A549 (cell line): ENCODE data around the gene ADGRD1. TPM values are rescaled to one million over a fixed set of nuclear protein-coding genes. Genes with fewer than 3 reads are reported as not detected.

Source experiments
- ATAC-seq, 2 experiments: fragments of 200-7000 bp in 1 of 2; fragments of >200 bp in 1 of 2; cut with Nextera tagmentation in 1 of 2; cut with Tn5 transposase in 1 of 2; 3 replicates each; pipeline versions ENCODE4 v1.8.0 to v1.9.1; 2018 to 2020; ENCODE audit warnings: mild to moderate bottlenecking in 1 of 2, moderate library complexity in 1 of 2
- CTCF ChIA-PET: fragments of 300-600 bp; sonication (Branson Sonifier 250); formaldehyde crosslinking; extraction: SDS; loops from one replicate; lab custom pipeline; 2021; ENCODE audit warnings: antibody characterized with exemption, inconsistent platforms; lab: Yijun Ruan, JAX
- POLR2A ChIA-PET: fragments of 350-600 bp; formaldehyde crosslinking; extraction: SDS; loops from one replicate; lab custom pipeline; 2021; ENCODE audit warnings: antibody characterized with exemption, inconsistent platforms; lab: Yijun Ruan, JAX
- DNase-seq, 2 experiments: peaks; one replicate each; pipeline versions ENCODE4 v3.0.0 to v3.0.0-alpha.2; 2011 to 2016; ENCODE audit warnings: low read depth in 1 of 2, low spot score in 1 of 2
- FAIRE-seq: peaks from 2 replicates; lab custom pipeline; 2011; peaks lifted over from hg19 to GRCh38; lab: Jason Lieb, UNC
- H3K27ac ChIP-seq, 2 experiments: fragments of >200 bp; sonication (Bioruptor Twin); formaldehyde crosslinking; 3 replicates each; pipeline ENCODE4 v1.5.1; 2016 to 2017
- H3K4me1 ChIP-seq: fragments of >200 bp; sonication (Bioruptor Twin); formaldehyde crosslinking; 3 replicates; pipeline ENCODE4 v1.6.1; 2016
- H3K4me2 ChIP-seq: fragments of >200 bp; sonication (Bioruptor Twin); formaldehyde crosslinking; 3 replicates; pipeline ENCODE4 v1.6.1; 2016
- H3K4me3 ChIP-seq: fragments of >200 bp; sonication (Bioruptor Twin); formaldehyde crosslinking; 3 replicates; pipeline ENCODE4 v1.5.1; 2016
- H3K9me3 ChIP-seq: fragments of >200 bp; sonication (Bioruptor Twin); formaldehyde crosslinking; 3 replicates; pipeline ENCODE4 v1.6.1; 2016
- CHD4 ChIP-seq: fragments of 200-600 bp; sonication (generic); IDR thresholded peaks from 2 replicates; pipeline ENCODE4 v1.6.1; 2016; ENCODE audit warnings: antibody characterized with exemption, mild to moderate bottlenecking, borderline replicate concordance
- EHF ChIP-seq: fragments of 250-450 bp; sonication (Bioruptor Pico); IDR thresholded peaks from 2 replicates; pipeline ENCODE4 v1.5.0; 2020; ENCODE audit warnings: mild to moderate bottlenecking
- EP300 ChIP-seq, 2 experiments: fragments of >200 bp; sonication (Bioruptor Twin); formaldehyde crosslinking; IDR thresholded peaks; 2 replicates in 1 of 2; 3 replicates in 1 of 2; pipeline ENCODE4 v1.6.1; 2016 to 2017
- ESRRA ChIP-seq: fragments of 150-350 bp; IDR thresholded peaks from 2 replicates; pipeline ENCODE4 v1.6.1; 2014; ENCODE audit warnings: mild to moderate bottlenecking, low read length, borderline replicate concordance
- FOSB ChIP-seq: fragments of 250-450 bp; sonication (Bioruptor Pico); IDR thresholded peaks from 2 replicates; pipeline ENCODE4 v1.5.0; 2020; ENCODE audit warnings: mild to moderate bottlenecking, moderate library complexity
- GATA3 ChIP-seq: IDR thresholded peaks from 2 replicates; pipeline ENCODE4 v1.6.1; 2012; ENCODE audit warnings: borderline replicate concordance
- HEYL ChIP-seq: fragments of 250-450 bp; sonication (Bioruptor Pico); IDR thresholded peaks from 2 replicates; pipeline ENCODE4 v1.8.0; 2021; ENCODE audit warnings: mild to moderate bottlenecking, moderate library complexity
- KDM1A ChIP-seq: fragments of 200-600 bp; sonication (generic); IDR thresholded peaks from 2 replicates; pipeline ENCODE4 v1.6.1; 2016; ENCODE audit warnings: low read depth, mild to moderate bottlenecking
- NFE2L2 ChIP-seq: fragments of 150-350 bp; conservative IDR thresholded peaks from 2 replicates; pipeline ENCODE4 v1.6.1; 2014; ENCODE audit warnings: low read length
- POLR2A ChIP-seq: IDR thresholded peaks from 2 replicates; pipeline ENCODE4 v1.6.1; 2012; ENCODE audit warnings: mild to moderate bottlenecking, low read length
- POLR2AphosphoS2 ChIP-seq: conservative IDR thresholded peaks from 2 replicates; pipeline ENCODE4 v1.6.1; 2012; ENCODE audit warnings: low read length, improper control_type of control experiment, inconsistent platforms
- RAD21 ChIP-seq, 2 experiments: fragments of >200 bp in 1 of 2; sonication (Bioruptor Twin) in 1 of 2; formaldehyde crosslinking in 1 of 2; IDR thresholded peaks in 1 of 2; conservative IDR thresholded peaks in 1 of 2; 2 replicates in 1 of 2; 3 replicates in 1 of 2; pipeline ENCODE4 v1.6.1; 2012 to 2018; ENCODE audit warnings: inconsistent platforms in 1 of 2
- RCOR1 ChIP-seq: fragments of 150-350 bp; IDR thresholded peaks from 2 replicates; pipeline ENCODE4 v1.6.1; 2014; ENCODE audit warnings: antibody characterized with exemption, low read length, low read depth
- SMC3 ChIP-seq: fragments of >200 bp; sonication (Bioruptor Twin); formaldehyde crosslinking; IDR thresholded peaks from 3 replicates; pipeline ENCODE4 v1.6.1; 2018; ENCODE audit warnings: inconsistent platforms
- ZFP36 ChIP-seq: fragments of 450-650 bp; IDR thresholded peaks from 2 replicates; pipeline ENCODE4 v1.6.1; 2014; ENCODE audit warnings: borderline replicate concordance; ENCODE audit not compliant: partially characterized antibody
- WGBS: methylation state at CpG from one replicate; pipeline ENCODE4 v1.1.6; 2017; ENCODE audit errors: missing lambda C conversion rate; 5-methylcytosine and 5-hydroxymethylcytosine counted together
- polyA plus RNA-seq, 4 experiments: library from polyadenylated mRNA; depleted of rRNA in 3 of 4; stranded (reverse); fragments of >200 nt; fragmentation: RNase III in 1 of 4; extraction: RNeasy Plus Mini Kit Qiagen cat#74134 plus additional on column Dnase treatment in 1 of 4; gene quantifications; 2 replicates in 3 of 4; 3 replicates in 1 of 4; pipeline ENCODE4 v1.2.3, GENCODE V29; 2011 to 2017
- TF ChIP-seq, protein P1 (sequence below): fragments of 450-650 bp; IDR thresholded peaks from 2 replicates; pipeline ENCODE4 v1.6.1; 2014; ENCODE audit warnings: antibody characterized with exemption
- TF ChIP-seq, protein P2 (sequence below): fragments of >200 bp; sonication (Bioruptor Twin); formaldehyde crosslinking; IDR thresholded peaks from 2 replicates; pipeline ENCODE4 v1.6.1; 2016
- TF ChIP-seq, protein P3 (sequence below): IDR thresholded peaks from 2 replicates; pipeline ENCODE4 v1.6.1; 2012
- TF ChIP-seq, protein P4 (sequence below): fragments of >200 bp; sonication (Bioruptor Twin); formaldehyde crosslinking; IDR thresholded peaks from 3 replicates; pipeline ENCODE4 v1.6.1; 2016

ADGRD1 gene
- polyA plus RNA-seq, 2 of the 4 experiments (the other 2 are of a cell fraction) = 0.36 to 1.5 TPM

DNA sequence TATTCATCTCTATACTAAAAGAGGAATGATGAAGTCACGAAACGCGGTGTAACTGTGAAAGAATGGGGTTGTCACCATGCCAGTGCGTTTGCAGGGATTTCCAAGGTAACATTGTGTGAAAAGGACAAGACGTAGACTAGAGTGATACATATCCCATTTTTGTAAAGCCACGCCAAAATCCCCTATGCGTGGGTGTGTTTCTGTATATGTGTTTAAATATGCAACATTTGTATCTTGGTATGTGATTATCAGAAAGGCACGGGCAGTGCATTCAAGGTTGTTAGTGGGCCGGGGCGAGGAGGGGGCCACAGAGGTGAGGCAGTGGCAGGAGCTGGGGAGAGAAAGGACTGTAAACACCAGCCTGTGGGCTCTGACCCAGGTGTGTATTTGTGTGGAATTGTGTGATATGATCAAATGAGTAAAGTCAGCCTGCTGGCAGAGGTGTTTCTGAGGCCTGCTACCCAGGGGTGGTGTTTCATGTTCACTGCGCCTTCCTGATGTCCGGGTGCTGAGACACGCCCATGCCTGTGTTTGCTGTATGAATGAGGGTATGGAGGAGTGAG is 137.8 kb downstream of the ADGRD1 start:
- FAIRE-seq = no peak
- TF ChIP-seq KDM1A (no peak), EP300 (IDR thresholded peaks at IDR 0.05) (no peak), SMC3 (no peak), NFE2L2 (no peak), POLR2A (no peak)
- ChIA-PET POLR2A (no interaction called here), CTCF (interaction anchor here (1.3 to 5.8 kb wide), 2 partner anchors 14 to 41 kb away, joined by 3 to 43 read pairs; no protein-coding TSS in a partner anchor)
- no peak for ATAC-seq
- no peak for DNase-seq
- H3K4me1 ChIP-seq = peaks cover 6% of the 10 kb centered on the region; the same call in 1 of the 3 replicates
- 74% methylated on average over 12 of the region's 13 CpGs for WGBS
- no peaks in the 10 kb centered on the region for H3K9me3 ChIP-seq
- no peak overlapping the region for H3K27ac ChIP-seq
- no peak overlapping the region for H3K4me3 ChIP-seq
- H3K4me2 ChIP-seq = no peak overlapping the region

DNA sequence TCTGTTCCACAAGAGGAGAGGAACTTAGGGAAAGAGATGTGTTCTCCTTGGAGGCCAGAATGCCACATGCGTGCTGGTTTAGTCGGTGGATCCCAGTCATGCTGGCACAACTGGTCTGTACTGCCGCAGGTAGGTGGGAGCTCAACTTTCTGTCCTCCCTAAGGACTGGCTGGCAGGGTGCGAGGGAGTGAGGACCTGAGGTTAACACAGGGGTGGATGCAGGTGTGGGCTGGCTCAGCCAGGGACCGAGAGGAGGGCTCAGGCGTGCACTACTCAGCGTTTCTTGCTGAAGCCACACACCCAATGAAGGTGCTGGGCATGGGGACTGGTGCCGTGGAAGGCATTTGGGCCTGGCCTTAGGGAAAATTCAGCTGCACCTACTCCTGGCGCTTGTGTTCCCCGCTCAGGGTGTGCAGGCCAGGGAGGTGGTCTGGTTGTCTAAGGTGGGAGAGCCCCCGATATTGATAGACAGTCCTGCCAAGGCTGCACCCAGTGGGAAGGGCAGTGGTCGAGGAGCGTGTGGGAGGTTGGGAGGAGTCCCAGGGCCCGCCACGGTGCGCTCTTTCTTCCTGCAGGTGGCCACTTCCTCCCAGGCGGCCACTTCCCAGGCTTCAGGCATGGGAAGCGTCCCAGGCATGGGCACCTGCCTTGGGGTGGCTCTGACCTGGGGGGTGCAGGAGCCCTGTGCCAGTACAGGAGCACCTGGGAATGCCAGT is 138.4 kb downstream of the ADGRD1 start:
- H3K9me3 ChIP-seq = no peaks in the 10 kb centered on the region
- CTCF ChIA-PET = interaction anchor here (1.3 to 5.8 kb wide), 3 partner anchors 13 to 41 kb away, joined by 3 to 43 read pairs (median 4); no protein-coding TSS in a partner anchor
- TF ChIP-seq, protein P1, sequence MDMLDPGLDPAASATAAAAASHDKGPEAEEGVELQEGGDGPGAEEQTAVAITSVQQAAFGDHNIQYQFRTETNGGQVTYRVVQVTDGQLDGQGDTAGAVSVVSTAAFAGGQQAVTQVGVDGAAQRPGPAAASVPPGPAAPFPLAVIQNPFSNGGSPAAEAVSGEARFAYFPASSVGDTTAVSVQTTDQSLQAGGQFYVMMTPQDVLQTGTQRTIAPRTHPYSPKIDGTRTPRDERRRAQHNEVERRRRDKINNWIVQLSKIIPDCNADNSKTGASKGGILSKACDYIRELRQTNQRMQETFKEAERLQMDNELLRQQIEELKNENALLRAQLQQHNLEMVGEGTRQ = no peak
- peaks cover 6% of the 10 kb centered on the region; the same call in 1 of the 3 replicates for H3K4me1 ChIP-seq
- no peak overlapping the region for H3K4me2 ChIP-seq
- POLR2A ChIA-PET = no interaction called here
- no peak for FAIRE-seq
- no peak overlapping the region for H3K4me3 ChIP-seq
- no peak for DNase-seq
- no peak overlapping the region for H3K27ac ChIP-seq
- WGBS = 80% methylated on average over 18 of the region's 18 CpGs
- no peak for ATAC-seq

DNA sequence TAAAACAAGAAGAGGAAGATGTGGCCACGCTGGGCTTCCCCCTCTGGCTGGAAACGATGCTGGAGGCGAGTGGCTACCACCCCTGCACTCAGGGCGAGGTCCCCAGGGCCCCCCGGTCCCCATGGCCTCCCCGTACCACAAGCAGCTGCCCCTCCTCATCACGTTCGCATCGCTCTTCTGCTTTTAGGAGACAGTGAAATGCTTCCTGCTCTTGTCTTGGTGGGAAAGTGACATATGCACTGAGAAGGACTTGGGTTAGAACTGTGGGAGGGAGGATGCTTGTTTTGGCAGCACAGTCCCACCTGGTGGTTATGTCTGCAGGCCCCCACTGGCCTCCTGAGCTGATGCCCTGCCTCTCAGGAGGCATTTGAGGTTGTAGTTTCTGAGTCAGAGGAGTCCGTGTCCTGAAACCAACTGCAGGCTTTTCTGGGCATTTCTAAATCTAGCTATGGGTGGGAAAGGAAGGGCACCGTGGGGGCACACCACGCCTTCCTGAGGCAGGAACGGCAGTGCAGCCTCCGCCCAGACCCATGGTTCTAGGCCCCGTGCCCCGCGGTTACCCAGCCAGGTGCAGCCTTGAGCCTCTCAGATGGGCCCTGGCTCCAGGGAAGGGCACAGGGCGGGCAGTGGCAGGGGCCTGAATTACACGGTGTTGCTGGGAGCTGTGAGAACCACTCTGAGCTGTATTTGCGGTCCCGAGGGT is 139.3 kb downstream of the ADGRD1 start:
- ChIA-PET POLR2A (no interaction called here), CTCF (interaction anchor here (1.0 to 5.8 kb wide), 3 partner anchors 12 to 39 kb away, joined by 4 to 43 read pairs (median 5); no protein-coding TSS in a partner anchor)
- Histone ChIP-seq H3K27ac (no peak overlapping the region), H3K4me2 (no peak overlapping the region), H3K4me3 (no peak overlapping the region), H3K4me1 (peaks cover 6% of the 10 kb centered on the region; the same call in 1 of the 3 replicates), H3K9me3 (no peaks in the 10 kb centered on the region)
- no peak for DNase-seq
- no peak for FAIRE-seq
- ATAC-seq = peak in 1 of 2 experiments; percentile 8; a peak in 1 of 6 replicates
- TF ChIP-seq FOSB (CRISPR knock-in tag) = no peak
- TF ChIP-seq GATA3 = no peak
- TF ChIP-seq ZFP36 = no peak
- TF ChIP-seq, protein P2, sequence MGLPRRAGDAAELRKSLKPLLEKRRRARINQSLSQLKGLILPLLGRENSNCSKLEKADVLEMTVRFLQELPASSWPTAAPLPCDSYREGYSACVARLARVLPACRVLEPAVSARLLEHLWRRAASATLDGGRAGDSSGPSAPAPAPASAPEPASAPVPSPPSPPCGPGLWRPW = no peak
- no peak for TF ChIP-seq RCOR1
- WGBS = 65% methylated on average over 20 of the region's 21 CpGs

DNA sequence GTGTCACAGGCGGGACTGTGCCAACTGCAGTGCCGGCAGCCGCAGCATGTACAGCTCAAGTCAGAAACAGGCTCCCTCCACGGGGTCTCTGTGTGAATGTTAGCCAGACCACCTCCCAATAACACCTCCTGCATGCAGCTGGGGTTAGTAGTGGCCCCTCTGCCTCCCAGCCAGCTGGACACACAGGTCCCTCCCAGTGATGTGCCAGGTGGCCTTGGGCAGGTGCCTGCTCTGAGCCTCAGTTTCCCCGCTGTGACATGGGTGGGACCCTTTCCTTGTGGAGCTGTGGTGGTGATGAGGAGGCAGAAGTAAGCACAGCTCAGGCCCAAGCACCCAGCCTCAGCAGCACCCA is 139.9 kb downstream of the ADGRD1 start:
- TF ChIP-seq, protein P3, sequence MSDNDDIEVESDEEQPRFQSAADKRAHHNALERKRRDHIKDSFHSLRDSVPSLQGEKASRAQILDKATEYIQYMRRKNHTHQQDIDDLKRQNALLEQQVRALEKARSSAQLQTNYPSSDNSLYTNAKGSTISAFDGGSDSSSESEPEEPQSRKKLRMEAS = no peak
- TF ChIP-seq SMC3 (no peak), ESRRA (no peak), POLR2A (no peak), KDM1A (no peak), RAD21 (conservative IDR thresholded peaks at IDR 0.05 in 1 of 2, IDR thresholded peaks at IDR 0.05 in 1 of 2) (no peak), EHF (CRISPR knock-in tag) (no peak), CHD4 (no peak), POLR2AphosphoS2 (no peak), HEYL (CRISPR knock-in tag) (no peak)
- TF ChIP-seq, protein P4, sequence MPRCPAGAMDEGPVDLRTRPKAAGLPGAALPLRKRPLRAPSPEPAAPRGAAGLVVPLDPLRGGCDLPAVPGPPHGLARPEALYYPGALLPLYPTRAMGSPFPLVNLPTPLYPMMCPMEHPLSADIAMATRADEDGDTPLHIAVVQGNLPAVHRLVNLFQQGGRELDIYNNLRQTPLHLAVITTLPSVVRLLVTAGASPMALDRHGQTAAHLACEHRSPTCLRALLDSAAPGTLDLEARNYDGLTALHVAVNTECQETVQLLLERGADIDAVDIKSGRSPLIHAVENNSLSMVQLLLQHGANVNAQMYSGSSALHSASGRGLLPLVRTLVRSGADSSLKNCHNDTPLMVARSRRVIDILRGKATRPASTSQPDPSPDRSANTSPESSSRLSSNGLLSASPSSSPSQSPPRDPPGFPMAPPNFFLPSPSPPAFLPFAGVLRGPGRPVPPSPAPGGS = no peak
- WGBS = 64% methylated on average over 4 of the region's 5 CpGs
- ChIA-PET CTCF (interaction anchor here (1.0 to 5.8 kb wide), 3 partner anchors 12 to 39 kb away, joined by 4 to 43 read pairs (median 5); no protein-coding TSS in a partner anchor), POLR2A (no interaction called here)
- H3K4me1 ChIP-seq = peaks cover 6% of the 10 kb centered on the region; the same call in 1 of the 3 replicates
- no peak for FAIRE-seq
- ATAC-seq = no peak
- no peak for DNase-seq
- no peak overlapping the region for H3K27ac ChIP-seq
- H3K4me3 ChIP-seq = no peak overlapping the region
- no peak overlapping the region for H3K4me2 ChIP-seq
- no peaks in the 10 kb centered on the region for H3K9me3 ChIP-seq
